ENCODE measurements around the gene MED25. TPM values are rescaled to one million over a fixed set of nuclear protein-coding genes. Genes with fewer than 3 reads are reported as not detected.

The MED25 gene
- total and polyA plus RNA-seq, 2 experiments from 2014 or later = 29.6 to 83.9 TPM

DNA sequence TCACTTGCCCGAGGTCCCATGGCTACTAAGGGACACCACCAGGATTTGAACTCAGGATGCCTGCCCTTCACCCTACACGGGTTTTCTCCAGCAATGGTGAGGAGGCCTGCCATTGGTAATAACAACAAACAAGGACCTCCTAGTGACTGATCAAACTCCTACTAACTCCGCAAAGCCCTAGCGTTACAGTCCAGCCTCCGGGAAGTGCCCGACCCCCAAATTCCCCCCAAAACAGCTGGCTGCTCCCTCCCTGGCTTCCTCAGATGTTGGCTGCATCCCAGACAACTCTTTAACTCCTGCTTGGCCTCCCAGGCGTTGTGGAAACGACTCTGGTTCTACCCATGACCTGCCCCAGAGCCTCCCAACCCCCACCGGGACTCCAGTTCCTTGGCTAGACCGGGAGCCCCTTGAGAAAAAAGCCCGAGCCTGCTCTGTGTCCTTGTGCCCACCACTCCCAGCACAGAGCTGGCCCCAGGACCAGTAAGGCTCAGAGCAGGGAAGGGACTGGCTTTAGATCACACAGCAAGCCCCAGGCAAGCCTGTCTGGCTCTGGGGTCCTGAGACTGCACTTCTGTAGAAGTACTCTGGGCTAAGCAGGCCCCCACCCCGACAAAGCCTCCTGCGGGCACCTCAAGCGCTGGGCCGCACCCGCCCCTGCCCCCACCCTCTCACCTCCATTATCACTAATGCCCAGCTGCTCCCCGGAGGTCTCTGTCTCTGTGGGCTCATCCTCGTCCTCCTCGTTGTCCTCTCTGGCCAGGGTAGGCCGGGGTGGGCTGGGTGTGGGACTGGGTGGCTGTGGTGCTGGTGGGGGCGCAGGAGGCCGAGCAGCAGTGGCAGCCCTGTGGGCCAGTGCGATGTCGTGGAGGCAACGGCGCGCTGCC, 54.4 kb downstream of the MED25 start:
- Histone ChIP-seq H3K36me3 (replicated peaks; ENCODE audit: insufficient read depth, low read depth) (no peaks in the 10 kb centered on the region), H3K79me2 (peaks cover 34% of the 10 kb centered on the region), H3K9me2 (replicated peaks; ENCODE audit: insufficient read depth) (no peaks in the 10 kb centered on the region), H3K27ac (no peak overlapping the region), H3K4me3 (no peak overlapping the region), H3K9me3 (ENCODE audit: low read depth) (no peaks in the 10 kb centered on the region), H3K27me3 (no peaks in the 10 kb centered on the region), H3K4me2 (no peak overlapping the region), H4K20me1 (ENCODE audit: insufficient read depth, poor library complexity, severe bottlenecking) (no peaks in the 10 kb centered on the region), H3K4me1 (ENCODE audit: insufficient read depth) (peaks cover 18% of the 10 kb centered on the region), H2AFZ (no peak overlapping the region)
- DNase-seq (ENCODE audit: low spot score) = no peak
- WGBS (ENCODE audit: low lambda C conversion rate, missing lambda C conversion rate) = 91% methylated on average over 20 of the region's 27 CpGs
- TF ChIP-seq CTCF (IDR thresholded peaks at IDR 0.05; ENCODE audit: poor library complexity) = no peak
- TF ChIP-seq EZH2phosphoT487 (IDR thresholded peaks at IDR 0.05; ENCODE audit: low read depth, severe bottlenecking, unreplicated experiment) = no peak
- TF ChIP-seq EZH2 (IDR thresholded peaks at IDR 0.05; ENCODE audit: borderline replicate concordance) = no peak

DNA sequence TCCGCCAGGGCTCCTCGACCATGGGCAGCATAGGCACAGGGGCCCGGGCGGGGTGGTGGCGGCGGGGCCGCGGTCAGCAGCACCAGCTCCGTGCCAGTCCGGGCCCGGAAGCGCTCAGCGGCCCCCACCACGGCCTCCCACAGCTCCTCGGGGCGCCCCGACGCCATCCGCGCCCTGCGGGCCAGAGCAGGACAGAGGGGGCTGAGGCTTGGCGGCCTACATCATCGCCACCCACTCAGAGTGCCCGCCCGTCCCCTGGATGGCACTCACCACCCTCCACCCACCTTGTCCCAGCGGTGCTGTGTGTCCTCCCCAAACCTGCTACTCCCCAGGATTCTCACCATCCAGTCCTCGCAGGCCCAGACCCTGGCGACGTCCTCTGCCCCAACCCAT, 55.0 kb downstream of the MED25 start:
- Histone ChIP-seq H3K79me2 (peaks cover 34% of the 10 kb centered on the region), H3K4me1 (ENCODE audit: insufficient read depth) (peaks cover 15% of the 10 kb centered on the region), H2AFZ (no peak overlapping the region), H3K9me2 (replicated peaks; ENCODE audit: insufficient read depth) (no peaks in the 10 kb centered on the region), H3K27ac (no peak overlapping the region), H3K27me3 (no peaks in the 10 kb centered on the region), H3K9me3 (ENCODE audit: low read depth) (no peaks in the 10 kb centered on the region), H3K4me2 (no peak overlapping the region), H3K36me3 (replicated peaks; ENCODE audit: insufficient read depth, low read depth) (no peaks in the 10 kb centered on the region), H4K20me1 (ENCODE audit: insufficient read depth, poor library complexity, severe bottlenecking) (no peaks in the 10 kb centered on the region), H3K4me3 (no peak overlapping the region)
- WGBS (ENCODE audit: low lambda C conversion rate, missing lambda C conversion rate) = 99% methylated on average over 17 of the region's 29 CpGs
- TF ChIP-seq EZH2 (IDR thresholded peaks at IDR 0.05; ENCODE audit: borderline replicate concordance) (no peak), EZH2phosphoT487 (IDR thresholded peaks at IDR 0.05; ENCODE audit: low read depth, severe bottlenecking, unreplicated experiment) (no peak), CTCF (IDR thresholded peaks at IDR 0.05; ENCODE audit: poor library complexity) (no peak)
- no peak for DNase-seq (ENCODE audit: low spot score)

- no peak overlapping the region for H3K4me3 ChIP-seq
- H3K9me3 ChIP-seq (ENCODE audit: low read depth) = no peaks in the 10 kb centered on the region
- H3K4me2 ChIP-seq = no peak overlapping the region
- peaks cover 13% of the 10 kb centered on the region for H3K4me1 ChIP-seq (ENCODE audit: insufficient read depth)
- DNase-seq (ENCODE audit: low spot score) = no peak
- no peaks in the 10 kb centered on the region for H3K36me3 ChIP-seq (replicated peaks; ENCODE audit: insufficient read depth, low read depth)
- no peak overlapping the region for H3K27ac ChIP-seq
- no peaks in the 10 kb centered on the region for H3K27me3 ChIP-seq
- TF ChIP-seq EZH2 (IDR thresholded peaks at IDR 0.05; ENCODE audit: borderline replicate concordance) (no peak), EZH2phosphoT487 (IDR thresholded peaks at IDR 0.05; ENCODE audit: low read depth, severe bottlenecking, unreplicated experiment) (no peak), CTCF (IDR thresholded peaks at IDR 0.05; ENCODE audit: poor library complexity) (no peak)
- H3K9me2 ChIP-seq (replicated peaks; ENCODE audit: insufficient read depth) = no peaks in the 10 kb centered on the region
- H2AFZ ChIP-seq = no peak overlapping the region
- peaks cover 39% of the 10 kb centered on the region for H3K79me2 ChIP-seq
- no peaks in the 10 kb centered on the region for H4K20me1 ChIP-seq (ENCODE audit: insufficient read depth, poor library complexity, severe bottlenecking)
- 96% methylated on average over 10 of the region's 10 CpGs for WGBS (ENCODE audit: low lambda C conversion rate, missing lambda C conversion rate)
Measured at GRCh38 chr19:49873834-49874233, 55.7 kb downstream of the MED25 start.

All from hepatocyte (in vitro differentiated cells).